Progenitor cell of endocrine pancreas (in vitro differentiated cells): ENCODE data around the gene UBAC2. TPM values are rescaled to one million over a fixed set of nuclear protein-coding genes. Genes with fewer than 3 reads are reported as not detected.

ENCODE experiments used
- DNase-seq: peaks from one replicate; pipeline ENCODE4 v3.0.0; 2021; ENCODE audit warnings: low spot score; ENCODE audit not compliant: unreplicated experiment
- H3K27ac Mint-ChIP-seq: 2 replicates; pipeline ENCODE4 v1.8.0; 2021; ENCODE audit warnings: mild to moderate bottlenecking, moderate library complexity, mixed read lengths
- H3K27me3 Mint-ChIP-seq: 2 replicates; pipeline ENCODE4 v1.8.0; 2021; ENCODE audit warnings: mixed read lengths
- H3K36me3 Mint-ChIP-seq: 2 replicates; pipeline ENCODE4 v1.8.0; 2022; ENCODE audit warnings: mixed read lengths; ENCODE audit not compliant: insufficient read depth
- H3K4me1 Mint-ChIP-seq: 2 replicates; pipeline ENCODE4 v1.8.0; 2021; ENCODE audit warnings: low read depth, mixed read lengths
- H3K4me3 Mint-ChIP-seq: 2 replicates; pipeline ENCODE4 v1.8.0; 2021; ENCODE audit warnings: low read depth, mild to moderate bottlenecking, moderate library complexity, mixed read lengths
- H3K9me3 Mint-ChIP-seq: 2 replicates; pipeline ENCODE4 v1.8.0; 2021; ENCODE audit warnings: low read depth, mixed read lengths
- total RNA-seq: library from RNA; stranded (reverse); gene quantifications from 2 replicates; pipeline ENCODE4 v1.2.1, GENCODE V29; 2021
- TF ChIP-seq, protein P1 (sequence below): fragments of 200-600 bp; sonication (generic); IDR thresholded peaks from one replicate; pipeline ENCODE4 v1.5.0; 2021; ENCODE audit warnings: antibody characterized with exemption, mild to moderate bottlenecking; ENCODE audit not compliant: unreplicated experiment

UBAC2 gene
- total RNA-seq, 1 donor from 2014 or later = 60.6 TPM

- no peaks in the 10 kb centered on the region for H3K9me3 Mint-ChIP-seq
- no peak for DNase-seq
Observed at GRCh38 chr13:99162567-99163361, 37.9 kb upstream of the UBAC2 start.

DNA sequence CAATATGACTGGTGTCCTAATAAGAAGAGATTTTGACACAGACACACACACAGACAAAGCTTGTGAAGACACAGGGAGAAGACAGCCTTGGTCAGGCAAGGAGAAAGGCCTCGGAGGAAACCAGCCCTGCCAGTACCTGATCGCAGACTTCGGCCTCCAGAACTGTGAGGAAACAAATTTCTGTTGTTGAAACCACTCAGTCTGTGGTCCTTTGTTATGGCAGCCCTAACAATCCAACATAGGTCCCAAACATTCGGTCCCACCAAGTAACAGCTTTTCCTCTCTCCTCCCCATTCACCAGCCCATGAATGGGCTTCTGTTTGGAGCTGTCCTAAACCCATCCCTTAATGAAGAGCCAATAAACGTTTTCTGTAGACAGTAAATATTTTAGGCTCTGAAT is 36.4 kb upstream of the UBAC2 start:
- Mint-ChIP-seq H3K4me3 (no peak overlapping the region), H3K36me3 (no peaks in the 10 kb centered on the region), H3K27me3 (peaks cover 11% of the 10 kb centered on the region), H3K4me1 (peaks cover 7% of the 10 kb centered on the region), H3K27ac (no peak overlapping the region), H3K9me3 (peaks cover under 1% of the 10 kb centered on the region)
- DNase-seq = no peak
- TF ChIP-seq, protein P1, sequence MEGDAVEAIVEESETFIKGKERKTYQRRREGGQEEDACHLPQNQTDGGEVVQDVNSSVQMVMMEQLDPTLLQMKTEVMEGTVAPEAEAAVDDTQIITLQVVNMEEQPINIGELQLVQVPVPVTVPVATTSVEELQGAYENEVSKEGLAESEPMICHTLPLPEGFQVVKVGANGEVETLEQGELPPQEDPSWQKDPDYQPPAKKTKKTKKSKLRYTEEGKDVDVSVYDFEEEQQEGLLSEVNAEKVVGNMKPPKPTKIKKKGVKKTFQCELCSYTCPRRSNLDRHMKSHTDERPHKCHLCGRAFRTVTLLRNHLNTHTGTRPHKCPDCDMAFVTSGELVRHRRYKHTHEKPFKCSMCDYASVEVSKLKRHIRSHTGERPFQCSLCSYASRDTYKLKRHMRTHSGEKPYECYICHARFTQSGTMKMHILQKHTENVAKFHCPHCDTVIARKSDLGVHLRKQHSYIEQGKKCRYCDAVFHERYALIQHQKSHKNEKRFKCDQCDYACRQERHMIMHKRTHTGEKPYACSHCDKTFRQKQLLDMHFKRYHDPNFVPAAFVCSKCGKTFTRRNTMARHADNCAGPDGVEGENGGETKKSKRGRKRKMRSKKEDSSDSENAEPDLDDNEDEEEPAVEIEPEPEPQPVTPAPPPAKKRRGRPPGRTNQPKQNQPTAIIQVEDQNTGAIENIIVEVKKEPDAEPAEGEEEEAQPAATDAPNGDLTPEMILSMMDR = no peak

More at GRCh38 chr13:99162567-99163361, 37.9 kb upstream of the UBAC2 start:
- Mint-ChIP-seq H3K27ac (no peak overlapping the region), H3K4me3 (no peak overlapping the region), H3K4me1 (peaks cover 15% of the 10 kb centered on the region), H3K27me3 (peaks cover 19% of the 10 kb centered on the region), H3K36me3 (no peaks in the 10 kb centered on the region)
- TF ChIP-seq, protein P1 = no peak

GRCh38 chr13:99165753-99166587 is 34.7 kb upstream of the UBAC2 start:
- Mint-ChIP-seq H3K27me3 (no peaks in the 10 kb centered on the region), H3K4me1 (peaks cover 4% of the 10 kb centered on the region)
- TF ChIP-seq, protein P1 = no peak

DNA sequence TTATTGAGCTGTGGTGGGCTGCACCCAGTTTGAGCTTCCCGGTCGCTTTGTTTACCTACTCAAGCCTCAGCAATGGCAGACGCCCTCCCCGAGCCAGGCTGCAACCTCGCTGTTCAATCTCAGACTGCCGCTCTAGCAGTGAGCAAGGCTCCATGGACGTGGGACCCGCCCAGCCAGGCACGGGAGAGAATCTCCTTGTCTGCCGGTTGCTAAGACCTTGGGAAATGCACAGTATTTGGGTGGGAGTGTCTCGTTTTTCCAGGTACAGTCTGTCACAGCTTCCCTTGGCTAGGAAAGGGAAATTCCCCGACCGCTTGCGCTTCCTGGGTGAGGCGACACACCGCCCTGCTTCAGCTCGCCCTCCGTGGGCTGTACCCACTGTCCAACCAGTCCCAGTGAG is 27.7 kb upstream of the UBAC2 start:
- TF ChIP-seq, protein P1 = no peak
- Mint-ChIP-seq H3K9me3 (peaks cover 9% of the 10 kb centered on the region), H3K27ac (no peak overlapping the region), H3K4me3 (no peak overlapping the region), H3K27me3 (peaks cover 22% of the 10 kb centered on the region), H3K36me3 (peaks cover 2% of the 10 kb centered on the region), H3K4me1 (no peaks in the 10 kb centered on the region)
- DNase-seq = no peak

More at GRCh38 chr13:99165753-99166587, 34.7 kb upstream of the UBAC2 start:
- no peak overlapping the region for H3K4me3 Mint-ChIP-seq
- peaks cover 6% of the 10 kb centered on the region for H3K9me3 Mint-ChIP-seq
- H3K36me3 Mint-ChIP-seq = peaks cover 2% of the 10 kb centered on the region
- H3K27ac Mint-ChIP-seq = peak overlapping the region; percentile 29
- DNase-seq = no peak

GRCh38 chr13:99173606-99174005 is 27.0 kb upstream of the UBAC2 start:
- Mint-ChIP-seq H3K27ac (no peak overlapping the region), H3K9me3 (peaks cover 9% of the 10 kb centered on the region), H3K4me1 (no peaks in the 10 kb centered on the region), H3K36me3 (peaks cover 2% of the 10 kb centered on the region), H3K27me3 (peaks cover 26% of the 10 kb centered on the region), H3K4me3 (no peak overlapping the region)
- TF ChIP-seq, protein P1 = no peak
- no peak for DNase-seq
